ENCODE measurements around the gene PARVB.

Gene PARVB

GRCh38 chr22:43994006-43994405 is 30.1 kb upstream of the PARVB start:
- no peaks in the 10 kb centered on the region for H3K27me3 Mint-ChIP-seq
- peaks cover 56% of the 10 kb centered on the region for H3K36me3 Mint-ChIP-seq (ENCODE audit: low read depth)
- H3K4me1 Mint-ChIP-seq (ENCODE audit: low read depth): peaks cover 34% of the 10 kb centered on the region
- H3K27ac Mint-ChIP-seq: no peak overlapping the region
- no peak overlapping the region for H3K4me3 Mint-ChIP-seq
- H3K9me3 Mint-ChIP-seq: no peaks in the 10 kb centered on the region

GRCh38 chr22:43994416-43994815 is 29.7 kb upstream of the PARVB start:
- no peaks in the 10 kb centered on the region for H3K9me3 Mint-ChIP-seq

GRCh38 chr22:43995057-43995685 is 28.9 kb upstream of the PARVB start:
- peak overlapping the region; percentile 17 for H3K27ac Mint-ChIP-seq
- peaks cover 51% of the 10 kb centered on the region for H3K36me3 Mint-ChIP-seq (ENCODE audit: low read depth)
- no peaks in the 10 kb centered on the region for H3K27me3 Mint-ChIP-seq

More at GRCh38 chr22:43994416-43994815, 29.7 kb upstream of the PARVB start:
- H3K4me1 Mint-ChIP-seq (ENCODE audit: low read depth): peaks cover 34% of the 10 kb centered on the region
- no peak overlapping the region for H3K4me3 Mint-ChIP-seq
- no peak overlapping the region for H3K27ac Mint-ChIP-seq
- H3K27me3 Mint-ChIP-seq: no peaks in the 10 kb centered on the region
- peaks cover 56% of the 10 kb centered on the region for H3K36me3 Mint-ChIP-seq (ENCODE audit: low read depth)

GRCh38 chr22:43995798-43996169 is 28.3 kb upstream of the PARVB start:
- H3K4me3 Mint-ChIP-seq: peak overlapping the region; percentile 84
- H3K27me3 Mint-ChIP-seq: no peaks in the 10 kb centered on the region
- H3K9me3 Mint-ChIP-seq: no peaks in the 10 kb centered on the region
- peaks cover 48% of the 10 kb centered on the region for H3K36me3 Mint-ChIP-seq (ENCODE audit: low read depth)
- peak overlapping the region; percentile 92 for H3K27ac Mint-ChIP-seq
- H3K4me1 Mint-ChIP-seq (ENCODE audit: low read depth): peaks cover 34% of the 10 kb centered on the region

More at GRCh38 chr22:43995057-43995685, 28.9 kb upstream of the PARVB start:
- Mint-ChIP-seq H3K9me3 (no peaks in the 10 kb centered on the region), H3K4me1 (ENCODE audit: low read depth) (peaks cover 34% of the 10 kb centered on the region), H3K4me3 (peak overlapping the region; percentile 84)

- peak overlapping the region; percentile 92 for H3K27ac Mint-ChIP-seq
- peaks cover 34% of the 10 kb centered on the region for H3K4me1 Mint-ChIP-seq (ENCODE audit: low read depth)
- H3K4me3 Mint-ChIP-seq: peak overlapping the region; percentile 84
- H3K9me3 Mint-ChIP-seq: no peaks in the 10 kb centered on the region
- H3K27me3 Mint-ChIP-seq: no peaks in the 10 kb centered on the region
- peaks cover 49% of the 10 kb centered on the region for H3K36me3 Mint-ChIP-seq (ENCODE audit: low read depth)
Measured at GRCh38 chr22:43996170-43996980, 27.7 kb upstream of the PARVB start.

GRCh38 chr22:43996981-43997265 is 27.2 kb upstream of the PARVB start:
- peaks cover 34% of the 10 kb centered on the region for H3K4me1 Mint-ChIP-seq (ENCODE audit: low read depth)
- no peaks in the 10 kb centered on the region for H3K9me3 Mint-ChIP-seq
- peak overlapping the region; percentile 61 for H3K27ac Mint-ChIP-seq
- no peaks in the 10 kb centered on the region for H3K27me3 Mint-ChIP-seq
- H3K4me3 Mint-ChIP-seq: peak overlapping the region; percentile 84
- peaks cover 48% of the 10 kb centered on the region for H3K36me3 Mint-ChIP-seq (ENCODE audit: low read depth)

GRCh38 chr22:43998679-43999264 is 25.3 kb upstream of the PARVB start:
- peaks cover 37% of the 10 kb centered on the region for H3K36me3 Mint-ChIP-seq (ENCODE audit: low read depth)
- no peaks in the 10 kb centered on the region for H3K27me3 Mint-ChIP-seq
- peaks cover 27% of the 10 kb centered on the region for H3K4me1 Mint-ChIP-seq (ENCODE audit: low read depth)
- no peak overlapping the region for H3K27ac Mint-ChIP-seq
- no peak overlapping the region for H3K4me3 Mint-ChIP-seq
- H3K9me3 Mint-ChIP-seq: no peaks in the 10 kb centered on the region

GRCh38 chr22:43999378-43999777 is 24.7 kb upstream of the PARVB start:
- Mint-ChIP-seq H3K36me3 (ENCODE audit: low read depth) (peaks cover 35% of the 10 kb centered on the region), H3K4me3 (no peak overlapping the region), H3K27ac (no peak overlapping the region), H3K27me3 (no peaks in the 10 kb centered on the region), H3K9me3 (no peaks in the 10 kb centered on the region), H3K4me1 (ENCODE audit: low read depth) (peaks cover 27% of the 10 kb centered on the region)

GRCh38 chr22:44000123-44000522 is 24.0 kb upstream of the PARVB start:
- H3K27ac Mint-ChIP-seq: no peak overlapping the region
- H3K27me3 Mint-ChIP-seq: no peaks in the 10 kb centered on the region
- H3K4me1 Mint-ChIP-seq (ENCODE audit: low read depth): peaks cover 22% of the 10 kb centered on the region
- H3K4me3 Mint-ChIP-seq: no peak overlapping the region
- no peaks in the 10 kb centered on the region for H3K9me3 Mint-ChIP-seq
- H3K36me3 Mint-ChIP-seq (ENCODE audit: low read depth): peaks cover 32% of the 10 kb centered on the region

GRCh38 chr22:44001521-44001920 is 22.6 kb upstream of the PARVB start:
- Mint-ChIP-seq H3K9me3 (no peaks in the 10 kb centered on the region), H3K27me3 (no peaks in the 10 kb centered on the region), H3K4me1 (ENCODE audit: low read depth) (peaks cover 10% of the 10 kb centered on the region), H3K27ac (no peak overlapping the region), H3K4me3 (no peak overlapping the region), H3K36me3 (ENCODE audit: low read depth) (peaks cover 37% of the 10 kb centered on the region)

- H3K4me3 Mint-ChIP-seq: no peak overlapping the region
- peaks cover 37% of the 10 kb centered on the region for H3K36me3 Mint-ChIP-seq (ENCODE audit: low read depth)
- H3K4me1 Mint-ChIP-seq (ENCODE audit: low read depth): peaks cover 3% of the 10 kb centered on the region
- H3K27ac Mint-ChIP-seq: no peak overlapping the region
- H3K9me3 Mint-ChIP-seq: no peaks in the 10 kb centered on the region
- no peaks in the 10 kb centered on the region for H3K27me3 Mint-ChIP-seq
Measured at GRCh38 chr22:44002324-44002723, 21.8 kb upstream of the PARVB start.

GRCh38 chr22:44002997-44003396 is 21.1 kb upstream of the PARVB start:
- H3K27ac Mint-ChIP-seq: no peak overlapping the region

GRCh38 chr22:44003405-44004103 is 20.5 kb upstream of the PARVB start:
- no peaks in the 10 kb centered on the region for H3K27me3 Mint-ChIP-seq
- no peaks in the 10 kb centered on the region for H3K4me1 Mint-ChIP-seq (ENCODE audit: low read depth)
- no peak overlapping the region for H3K27ac Mint-ChIP-seq
- H3K9me3 Mint-ChIP-seq: no peaks in the 10 kb centered on the region
- H3K4me3 Mint-ChIP-seq: no peak overlapping the region
- peaks cover 31% of the 10 kb centered on the region for H3K36me3 Mint-ChIP-seq (ENCODE audit: low read depth)

More at GRCh38 chr22:44002997-44003396, 21.1 kb upstream of the PARVB start:
- Mint-ChIP-seq H3K4me1 (ENCODE audit: low read depth) (no peaks in the 10 kb centered on the region), H3K4me3 (no peak overlapping the region), H3K27me3 (no peaks in the 10 kb centered on the region), H3K36me3 (ENCODE audit: low read depth) (peaks cover 36% of the 10 kb centered on the region), H3K9me3 (no peaks in the 10 kb centered on the region)

GRCh38 chr22:44004104-44004460 is 20.0 kb upstream of the PARVB start:
- peaks cover 25% of the 10 kb centered on the region for H3K36me3 Mint-ChIP-seq (ENCODE audit: low read depth)
- H3K4me3 Mint-ChIP-seq: no peak overlapping the region
- no peaks in the 10 kb centered on the region for H3K9me3 Mint-ChIP-seq
- H3K27ac Mint-ChIP-seq: no peak overlapping the region
- H3K4me1 Mint-ChIP-seq (ENCODE audit: low read depth): no peaks in the 10 kb centered on the region
- no peaks in the 10 kb centered on the region for H3K27me3 Mint-ChIP-seq

GRCh38 chr22:44005524-44005923 is 18.6 kb upstream of the PARVB start:
- H3K27me3 Mint-ChIP-seq: no peaks in the 10 kb centered on the region
- H3K27ac Mint-ChIP-seq: no peak overlapping the region
- peaks cover 20% of the 10 kb centered on the region for H3K36me3 Mint-ChIP-seq (ENCODE audit: low read depth)
- no peaks in the 10 kb centered on the region for H3K9me3 Mint-ChIP-seq
- no peaks in the 10 kb centered on the region for H3K4me1 Mint-ChIP-seq (ENCODE audit: low read depth)
- no peak overlapping the region for H3K4me3 Mint-ChIP-seq

Measured in stimulated activated naive CD8-positive, alpha-beta T cell treated with anti-CD3 and anti-CD28 coated beads, Interleukin-15, Interleukin-2, amounts not matched to agents 100 ng/mL and 50 ng/mL, for 24 hours (primary cell).